NT2/D1 (cell line): ENCODE results near the gene SGPL1.

Experiments used
- YY1 ChIP-seq: IDR thresholded peaks from 2 replicates; pipeline ENCODE4 v1.6.1; 2011; ENCODE audit not compliant: insufficient read length, insufficient read depth
- ZNF274 ChIP-seq: IDR thresholded peaks from 2 replicates; pipeline ENCODE4 v1.6.1; 2011; ENCODE audit warnings: mild to moderate bottlenecking, low read depth, low read length

GRCh38 chr10:70872291-70872690 is 56.5 kb downstream of the SGPL1 start:
- TF ChIP-seq YY1 (no peak), ZNF274 (no peak)
